ENCODE data around the gene NT5C. TPM values are rescaled to one million over a fixed set of nuclear protein-coding genes. Genes with fewer than 3 reads are reported as not detected.
A peak's percentile ranks its signal among the peaks of the same experiment; 100 is the strongest.

Gene NT5C
- total and polyA plus RNA-seq, 11 donors: 15.9 to 56.0 (median 24.7) TPM

DNA sequence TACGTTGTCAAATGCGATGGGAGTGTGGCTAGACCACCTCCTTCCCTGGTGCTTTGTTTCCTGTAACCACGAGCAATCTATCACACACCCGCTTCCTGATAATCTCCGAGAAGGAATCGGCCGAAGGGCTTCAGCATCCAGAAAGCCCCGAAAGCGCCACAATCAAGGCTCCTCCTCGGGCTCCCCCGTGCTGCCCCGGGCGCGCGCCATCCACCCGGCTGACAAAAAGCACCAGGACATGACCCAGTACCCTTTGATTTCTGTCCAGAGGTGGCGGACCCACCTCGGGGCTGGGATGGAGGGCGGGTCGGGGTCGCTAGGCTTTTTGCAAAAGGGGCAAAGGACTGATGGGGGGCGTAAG is 22.5 kb downstream of the NT5C start:
- WGBS, 4 donors: 11 to 20% (median 13%) methylated on average over 16 to 22 of the region's 22 CpGs
- DNase-seq (no peak), ATAC-seq (no peak)
- Histone ChIP-seq H3K4me3 (peak overlapping the region; percentile 78 to 98 (median 92)), H3K27ac (peak overlapping the region in 2 of 12 donors; percentile 81 to 90), H3K36me3 (peaks cover 0 to 6% (median 0%) of the 10 kb centered on the region in 9 donors), H3K4me1 (peaks cover 0 to 39% (median 26%) of the 10 kb centered on the region in 12 donors), H3K9me3 (no peaks in the 10 kb centered on the region), H3K27me3 (no peaks in the 10 kb centered on the region)
- intact Hi-C loops (cut with DNase I): loop anchor here in 4 of 10 donors (2.0 to 5.0 kb wide), 4 partner anchors 37 to 152 kb away; no protein-coding TSS in a partner anchor
- no peak for TF ChIP-seq POLR2A (IDR thresholded peaks at IDR 0.05)
- TF ChIP-seq, protein P1, sequence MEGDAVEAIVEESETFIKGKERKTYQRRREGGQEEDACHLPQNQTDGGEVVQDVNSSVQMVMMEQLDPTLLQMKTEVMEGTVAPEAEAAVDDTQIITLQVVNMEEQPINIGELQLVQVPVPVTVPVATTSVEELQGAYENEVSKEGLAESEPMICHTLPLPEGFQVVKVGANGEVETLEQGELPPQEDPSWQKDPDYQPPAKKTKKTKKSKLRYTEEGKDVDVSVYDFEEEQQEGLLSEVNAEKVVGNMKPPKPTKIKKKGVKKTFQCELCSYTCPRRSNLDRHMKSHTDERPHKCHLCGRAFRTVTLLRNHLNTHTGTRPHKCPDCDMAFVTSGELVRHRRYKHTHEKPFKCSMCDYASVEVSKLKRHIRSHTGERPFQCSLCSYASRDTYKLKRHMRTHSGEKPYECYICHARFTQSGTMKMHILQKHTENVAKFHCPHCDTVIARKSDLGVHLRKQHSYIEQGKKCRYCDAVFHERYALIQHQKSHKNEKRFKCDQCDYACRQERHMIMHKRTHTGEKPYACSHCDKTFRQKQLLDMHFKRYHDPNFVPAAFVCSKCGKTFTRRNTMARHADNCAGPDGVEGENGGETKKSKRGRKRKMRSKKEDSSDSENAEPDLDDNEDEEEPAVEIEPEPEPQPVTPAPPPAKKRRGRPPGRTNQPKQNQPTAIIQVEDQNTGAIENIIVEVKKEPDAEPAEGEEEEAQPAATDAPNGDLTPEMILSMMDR (IDR thresholded peaks at IDR 0.05): no peak

DNA sequence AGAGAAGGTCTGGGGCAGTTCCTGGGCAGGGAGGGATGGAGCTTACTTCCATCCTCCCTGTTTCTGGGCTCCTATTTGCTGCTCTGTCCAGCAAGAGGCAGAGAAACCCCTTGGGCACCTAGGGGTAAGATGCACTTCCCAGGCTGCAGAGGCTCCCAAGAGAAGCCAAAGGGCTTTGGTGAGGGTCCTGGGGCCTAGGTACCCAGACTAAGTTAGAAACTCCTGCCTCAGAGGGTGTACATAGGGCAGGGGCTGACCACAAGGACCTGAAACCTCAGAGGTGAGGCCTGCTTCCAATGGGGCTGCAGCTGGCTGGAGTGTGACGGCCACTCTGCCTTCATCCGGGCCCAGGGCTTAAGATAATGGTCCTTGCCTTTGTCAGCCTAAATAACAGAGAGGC is 23.3 kb downstream of the NT5C start:
- WGBS, 4 donors: 84 to 94% (median 87%) methylated on average over 2 of the region's 2 CpGs
- Histone ChIP-seq H3K4me3 (no peak overlapping the region), H3K27ac (no peak overlapping the region), H3K4me1 (peaks cover 0 to 36% (median 22%) of the 10 kb centered on the region in 12 donors), H3K27me3 (no peaks in the 10 kb centered on the region), H3K9me3 (no peaks in the 10 kb centered on the region), H3K36me3 (peaks cover 0 to 6% (median 0%) of the 10 kb centered on the region in 9 donors)
- intact Hi-C loops (cut with DNase I): loop anchor here in 4 of 10 donors (2.0 to 5.0 kb wide), 4 partner anchors 36 to 151 kb away; no protein-coding TSS in a partner anchor
- ATAC-seq (no peak), DNase-seq (no peak)
- TF ChIP-seq, protein P1 (IDR thresholded peaks at IDR 0.05): no peak
- TF ChIP-seq POLR2A (IDR thresholded peaks at IDR 0.05): no peak

DNA sequence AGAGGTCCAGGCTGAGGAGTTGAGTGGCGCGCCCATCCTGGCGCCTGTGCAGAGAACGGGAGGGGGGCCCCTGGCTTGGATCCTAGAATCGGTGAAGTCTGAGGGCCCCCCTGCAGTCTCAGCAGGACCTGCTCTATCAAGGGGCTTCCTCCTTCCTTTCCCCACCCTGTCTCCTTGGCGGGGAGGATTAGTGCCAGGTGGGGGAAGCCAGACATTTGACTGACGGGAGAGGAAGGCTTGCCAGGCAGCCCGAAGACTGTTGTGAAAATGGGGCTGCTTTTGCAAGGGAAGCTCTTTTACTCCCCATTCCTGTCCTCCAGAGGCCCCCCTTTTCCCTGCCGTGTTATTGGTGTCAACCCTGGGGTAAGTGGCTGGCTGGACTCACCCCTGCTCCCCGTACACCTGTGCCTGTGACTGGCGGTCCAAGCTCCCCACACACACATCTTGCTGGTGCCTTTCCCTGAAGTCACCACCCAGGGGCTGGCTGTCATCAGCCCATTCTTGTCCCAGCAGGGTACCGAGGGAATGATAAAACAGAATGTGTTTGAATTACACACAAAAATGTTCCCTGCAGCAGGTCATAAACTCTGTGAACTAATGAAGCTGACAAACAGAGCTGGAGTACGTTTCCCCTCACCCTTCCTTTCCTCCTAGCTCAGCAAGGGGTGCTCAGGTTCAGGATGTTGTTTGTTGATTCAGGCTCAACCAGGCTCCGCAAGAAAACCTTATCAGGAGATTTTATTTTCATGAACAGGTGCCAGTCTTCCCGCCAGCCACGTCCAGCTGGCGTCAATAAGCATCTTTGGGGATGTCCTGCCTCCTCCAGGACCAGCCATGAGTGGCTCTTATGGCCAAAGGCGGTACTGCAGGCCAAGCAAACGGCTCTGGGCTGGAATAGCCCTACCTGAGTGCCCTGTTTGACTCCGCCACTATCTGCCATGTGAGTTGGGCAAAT is 26.1 kb downstream of the NT5C start:
- DNase-seq: no peak
- WGBS, 4 donors: 60 to 68% (median 67%) methylated on average over 20 of the region's 20 CpGs
- peak in 3 of 4 donors; percentile 44 to 59 (median 44) for ATAC-seq
- Histone ChIP-seq H3K27me3 (no peaks in the 10 kb centered on the region), H3K4me1 (peaks cover 0 to 19% (median 10%) of the 10 kb centered on the region in 12 donors), H3K4me3 (no peak overlapping the region), H3K36me3 (peaks cover 0 to 14% (median 4%) of the 10 kb centered on the region in 9 donors), H3K27ac (no peak overlapping the region), H3K9me3 (no peaks in the 10 kb centered on the region)
- intact Hi-C loops (cut with DNase I): loop anchor here in 3 of 10 donors (5.0 kb wide), 3 partner anchors 33 to 148 kb away; no protein-coding TSS in a partner anchor
- TF ChIP-seq, protein P1 (IDR thresholded peaks at IDR 0.05): peak; percentile 51 to 83 (median 66)
- no peak for TF ChIP-seq POLR2A (IDR thresholded peaks at IDR 0.05)
